A204.1 (cell line): ENCODE data around the gene YAE1.

ENCODE experiments used
- FAIRE-seq: peaks from 2 replicates; lab custom pipeline; 2012; peaks lifted over from hg19 to GRCh38; lab: Jason Lieb, UNC

YAE1 gene

GRCh38 chr7:39557222-39557621 lies 9.0 kb upstream of the YAE1 start:
- FAIRE-seq = no peak

- no peak for FAIRE-seq
Observed at GRCh38 chr7:39557911-39558310, 8.3 kb upstream of the YAE1 start.

DNA sequence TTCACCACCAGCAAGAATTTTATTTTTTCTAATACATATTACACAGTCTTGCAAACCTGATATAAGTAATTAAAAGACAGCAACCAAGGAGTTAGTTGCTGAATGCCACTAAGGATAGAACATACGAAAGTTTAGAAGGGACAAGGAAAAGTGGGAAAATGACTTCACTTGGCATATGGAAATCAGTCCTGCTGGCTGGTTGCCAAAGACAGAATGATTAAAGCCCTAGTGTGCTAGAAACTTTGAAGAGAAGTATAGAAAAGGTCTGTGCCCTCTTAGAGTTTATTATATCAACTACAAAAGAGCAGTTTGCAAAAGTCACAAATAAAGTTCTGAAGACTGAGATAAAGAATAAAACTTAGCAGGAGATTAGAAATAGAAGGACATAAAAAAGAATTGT lies 5.8 kb upstream of the YAE1 start:
- no peak for FAIRE-seq

GRCh38 chr7:39560997-39561396 lies 5.2 kb upstream of the YAE1 start:
- no peak for FAIRE-seq

DNA sequence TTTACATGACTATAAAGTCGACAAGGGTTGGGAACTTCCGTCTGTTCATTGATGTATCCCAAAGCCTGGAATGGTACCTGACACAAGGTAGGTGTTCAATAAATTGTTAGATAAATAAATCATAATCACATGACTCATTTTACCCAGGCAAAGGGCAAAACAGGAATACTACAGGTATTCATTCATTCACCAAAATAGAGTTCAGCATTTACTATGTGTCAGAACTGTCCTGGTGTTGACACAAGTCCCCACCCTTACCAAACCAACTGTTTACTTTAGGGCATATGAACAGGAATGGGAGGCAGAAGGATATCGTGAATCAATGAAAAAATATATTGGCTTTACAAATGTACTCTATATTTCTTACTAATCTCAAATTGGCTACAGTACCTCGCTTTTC lies 666 bp upstream of the YAE1 start:
- no peak for FAIRE-seq

DNA sequence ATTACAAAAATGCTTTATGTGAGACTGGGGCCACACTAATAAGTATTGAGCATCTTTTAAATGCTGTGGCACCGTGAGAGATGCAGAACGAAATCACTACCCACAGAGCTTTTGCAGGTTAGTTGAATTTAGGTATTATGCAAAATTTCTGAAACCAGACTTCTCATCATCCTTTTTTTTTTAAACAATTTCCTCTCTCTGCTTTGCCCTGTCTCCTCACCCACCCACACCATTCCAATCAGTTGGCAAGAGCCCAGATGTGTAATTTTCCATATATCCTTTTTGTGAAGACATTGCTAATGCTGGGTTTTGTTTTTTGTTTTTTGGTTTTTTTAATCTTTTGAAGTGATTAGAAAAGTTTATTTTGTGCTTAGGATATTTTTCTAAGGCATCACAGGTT lies 1.1 kb downstream of the YAE1 start:
- FAIRE-seq = no peak

DNA sequence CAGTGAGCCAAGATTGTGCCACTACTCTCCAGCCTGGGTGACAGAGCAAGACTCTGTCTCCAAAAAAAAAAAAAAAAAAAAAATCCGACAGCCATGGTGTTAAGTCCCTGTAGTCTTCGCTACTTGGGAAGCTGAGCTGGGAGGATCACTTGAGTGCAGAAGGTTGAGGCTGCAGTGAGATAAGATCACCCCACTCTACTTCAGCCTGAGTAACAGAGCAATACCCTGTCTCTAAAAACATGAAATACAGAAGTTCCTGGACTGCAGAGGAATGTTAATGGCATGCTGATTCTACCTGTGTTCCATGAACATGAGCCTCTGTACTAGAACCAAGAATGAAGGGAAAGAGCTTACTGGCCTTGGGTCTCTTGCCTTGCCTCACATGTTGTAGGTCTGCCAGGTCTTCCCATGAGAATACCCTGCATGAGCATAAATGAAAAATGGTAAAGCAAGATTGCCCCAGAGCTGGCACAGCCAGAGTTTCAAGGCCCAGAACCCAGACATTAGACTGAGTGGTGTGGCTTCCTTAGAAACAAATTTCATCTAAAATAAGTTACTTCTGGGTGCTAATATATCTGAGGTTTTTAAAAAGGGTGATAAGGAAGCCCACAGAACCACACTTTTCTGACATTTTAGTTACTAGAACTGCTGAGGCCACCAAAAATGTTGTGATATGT lies 8.6 kb downstream of the YAE1 start:
- FAIRE-seq = no peak

DNA sequence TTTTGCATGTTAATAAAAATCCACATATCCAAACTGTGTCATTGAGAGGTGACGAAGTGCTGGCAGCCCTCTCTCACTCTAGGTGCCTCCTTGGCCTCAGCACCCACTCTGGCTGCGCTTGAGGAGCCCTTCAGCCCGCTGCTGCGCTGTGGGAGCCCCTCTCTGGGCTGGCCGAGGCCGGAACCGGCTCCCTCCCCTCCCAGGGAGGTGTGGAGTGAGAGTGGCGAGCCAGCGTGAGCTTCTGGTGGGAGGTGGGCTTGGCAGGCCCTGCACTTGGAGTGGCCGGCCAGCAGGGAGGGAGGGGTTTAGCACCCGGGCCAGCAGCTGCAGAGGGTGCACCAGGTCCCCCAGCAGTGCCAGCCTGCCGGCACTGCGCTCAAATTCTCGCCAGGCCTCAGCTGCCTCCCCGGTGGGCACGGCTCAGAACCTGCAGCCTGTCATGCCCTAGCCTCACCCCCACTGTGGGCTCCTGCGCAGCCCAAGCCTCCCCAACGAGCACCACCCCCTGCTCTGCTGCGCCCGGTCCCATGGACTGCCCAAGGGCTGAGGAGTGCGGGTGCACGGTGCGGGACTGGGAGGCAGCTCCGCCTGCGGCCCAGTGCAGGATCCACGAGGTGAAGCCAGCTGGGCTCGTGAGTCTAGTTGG lies 11.1 kb downstream of the YAE1 start:
- no peak for FAIRE-seq

DNA sequence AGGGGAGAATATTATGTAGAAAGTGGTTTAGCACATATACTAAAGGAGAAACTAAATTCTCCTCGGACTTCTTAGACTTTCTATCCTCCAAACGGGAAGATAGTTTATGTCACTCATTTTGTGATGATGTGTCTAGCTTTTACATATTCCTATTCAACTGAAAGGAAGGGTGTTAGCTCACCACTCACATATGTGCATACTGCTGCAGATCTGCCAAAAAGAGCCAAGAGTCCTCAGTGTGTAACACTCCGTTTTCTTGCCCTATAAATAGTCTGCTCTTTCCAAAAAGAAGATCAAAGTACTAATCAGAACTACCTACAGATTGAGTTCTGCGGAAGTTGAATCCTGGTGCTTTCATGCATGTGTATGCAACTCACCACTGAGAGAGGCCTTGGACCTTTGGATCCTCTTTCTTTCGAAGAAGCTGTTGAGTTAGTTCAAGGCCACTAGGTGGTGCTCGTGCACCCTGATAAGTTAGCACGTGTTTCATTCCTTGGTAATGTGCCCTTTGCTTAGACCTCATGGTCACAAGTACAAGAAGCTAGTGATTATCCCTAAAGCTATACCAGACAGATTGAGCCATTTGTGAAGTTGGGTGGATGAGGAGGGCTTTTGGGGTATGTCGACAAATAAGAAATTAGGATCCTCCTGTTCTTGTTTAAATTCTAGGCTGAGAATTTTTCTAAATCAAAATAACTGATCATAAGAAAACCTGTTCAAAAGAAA lies 14.1 kb downstream of the YAE1 start:
- peak; percentile 97 for FAIRE-seq

DNA sequence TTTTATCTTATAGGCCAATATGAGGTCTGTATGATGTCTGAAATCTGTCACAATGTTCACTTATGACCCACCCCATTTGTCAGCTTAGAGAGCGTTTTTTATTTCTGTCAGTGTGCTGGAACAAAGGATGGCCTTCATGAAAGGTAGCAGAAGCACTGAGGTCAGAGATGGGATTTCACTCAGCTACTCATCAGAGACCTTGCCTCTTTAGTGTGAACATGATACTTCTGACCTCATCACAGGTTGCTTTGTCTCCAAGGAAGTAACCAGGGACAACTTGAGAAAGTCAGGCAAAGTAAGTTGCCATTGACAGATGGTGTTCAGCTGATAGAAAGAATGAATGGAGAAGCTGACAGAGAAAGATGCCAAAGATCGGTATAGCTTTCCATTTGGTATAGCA lies 16.3 kb downstream of the YAE1 start:
- FAIRE-seq = no peak

DNA sequence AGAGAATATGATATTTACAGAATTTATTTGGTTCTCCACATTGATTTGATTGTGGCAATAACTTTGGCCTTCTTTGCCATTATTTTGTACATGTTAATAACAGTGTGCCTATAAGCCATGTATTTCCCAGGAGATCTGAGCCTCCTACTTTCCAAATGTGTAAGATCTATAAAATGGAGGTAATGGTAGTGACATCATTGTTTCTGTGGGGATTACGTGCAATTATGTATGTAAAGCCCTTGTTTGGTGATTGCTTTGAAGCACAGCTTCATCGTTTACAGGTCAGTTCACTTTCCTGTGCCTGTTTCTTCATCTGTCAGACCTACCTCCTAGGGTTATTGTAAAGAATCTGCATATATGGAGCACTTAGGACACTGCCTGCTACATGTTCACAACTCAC lies 17.3 kb downstream of the YAE1 start:
- FAIRE-seq = no peak

- FAIRE-seq = no peak
Observed at GRCh38 chr7:39587393-39587792, 21.2 kb downstream of the YAE1 start.

DNA sequence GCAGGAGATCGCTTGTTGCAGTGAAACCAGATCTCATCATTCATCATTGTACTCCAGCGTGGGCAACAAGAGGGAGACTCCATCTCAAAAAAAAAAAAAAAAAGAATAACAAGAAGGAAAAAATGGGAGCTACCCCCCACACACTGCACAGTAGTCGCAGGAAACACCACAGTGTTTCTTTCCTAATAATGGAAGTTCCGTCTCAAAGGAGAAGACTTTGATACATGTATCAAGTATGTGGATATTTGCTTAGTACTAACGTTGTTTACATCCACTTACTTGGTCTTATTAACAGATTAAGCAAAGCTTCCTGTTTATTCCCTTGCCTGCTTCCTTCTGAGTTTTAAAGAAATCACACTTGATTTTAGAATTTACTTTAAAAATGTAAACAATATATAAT lies 22.2 kb downstream of the YAE1 start:
- FAIRE-seq = no peak

DNA sequence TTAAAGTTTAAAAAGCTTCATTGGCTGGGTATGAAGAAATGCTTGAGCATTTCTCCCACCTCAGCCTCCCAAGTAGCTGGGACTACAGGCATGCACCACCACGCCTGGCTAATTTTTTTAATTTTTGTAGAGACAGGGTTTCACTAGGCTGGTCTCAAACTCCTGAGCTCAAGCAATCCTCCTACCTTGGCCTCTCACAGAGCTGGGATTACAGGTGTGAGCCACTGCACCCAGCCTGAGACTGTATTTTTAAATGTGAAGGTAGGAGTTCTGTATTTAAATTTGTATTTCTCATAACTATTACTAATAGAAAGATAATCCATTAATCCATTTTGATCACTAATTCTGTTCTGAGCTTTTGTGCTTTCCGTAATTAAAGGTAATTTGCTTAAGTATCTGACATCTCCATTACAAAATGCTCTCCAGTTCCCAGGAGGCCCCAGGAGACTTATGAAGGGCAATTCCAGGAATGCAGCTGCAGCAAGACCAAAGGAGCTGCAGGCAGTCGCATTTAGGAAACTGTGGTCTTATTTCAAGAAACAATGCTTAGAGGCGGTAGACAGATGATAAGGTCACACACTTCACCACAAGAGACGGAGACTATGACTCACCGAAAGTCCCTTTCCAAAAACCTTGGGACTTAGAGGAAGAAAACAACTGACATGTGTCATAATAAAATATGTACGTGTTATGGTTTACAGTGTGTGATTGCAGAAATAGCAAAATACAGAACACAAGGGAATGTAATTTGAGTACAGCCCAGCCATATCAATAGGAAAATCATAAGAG lies 23.3 kb downstream of the YAE1 start:
- no peak for FAIRE-seq

- no peak for FAIRE-seq
Observed at GRCh38 chr7:39592586-39592985, 26.4 kb downstream of the YAE1 start.

DNA sequence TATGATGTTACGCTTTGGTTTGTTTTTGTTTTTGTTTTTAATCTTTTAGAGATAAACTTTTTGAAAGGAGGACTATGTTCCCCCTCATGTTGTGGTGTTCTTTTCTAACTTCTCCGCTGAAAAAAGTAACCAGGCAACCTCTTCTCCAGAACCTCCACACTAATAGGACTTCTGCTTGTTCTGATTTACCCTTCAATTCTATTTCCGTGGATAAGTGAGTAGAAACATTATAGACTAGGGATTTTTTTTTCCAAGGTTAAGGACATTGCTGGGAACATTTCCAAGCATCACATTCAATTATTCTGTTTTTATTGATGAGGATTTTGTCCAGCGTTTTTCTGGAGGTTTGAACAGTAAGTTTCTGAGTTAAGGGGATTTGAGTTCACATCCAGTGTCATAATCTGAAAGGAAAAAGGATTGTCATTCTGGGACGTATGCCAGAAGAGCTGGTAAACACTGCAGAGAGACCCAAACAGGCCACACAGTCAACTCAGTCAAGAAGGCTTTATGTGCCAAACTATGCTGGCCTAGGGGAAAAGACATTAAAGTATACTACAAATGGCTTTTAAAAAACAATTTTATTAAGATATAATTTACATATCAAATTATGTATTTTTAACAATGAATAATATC lies 28.9 kb downstream of the YAE1 start:
- FAIRE-seq = no peak

GRCh38 chr7:39602351-39602750 lies 36.1 kb downstream of the YAE1 start:
- FAIRE-seq = no peak

- FAIRE-seq = no peak
Observed at GRCh38 chr7:39603924-39604323, 37.7 kb downstream of the YAE1 start.

GRCh38 chr7:39605087-39605486 lies 38.9 kb downstream of the YAE1 start:
- no peak for FAIRE-seq

DNA sequence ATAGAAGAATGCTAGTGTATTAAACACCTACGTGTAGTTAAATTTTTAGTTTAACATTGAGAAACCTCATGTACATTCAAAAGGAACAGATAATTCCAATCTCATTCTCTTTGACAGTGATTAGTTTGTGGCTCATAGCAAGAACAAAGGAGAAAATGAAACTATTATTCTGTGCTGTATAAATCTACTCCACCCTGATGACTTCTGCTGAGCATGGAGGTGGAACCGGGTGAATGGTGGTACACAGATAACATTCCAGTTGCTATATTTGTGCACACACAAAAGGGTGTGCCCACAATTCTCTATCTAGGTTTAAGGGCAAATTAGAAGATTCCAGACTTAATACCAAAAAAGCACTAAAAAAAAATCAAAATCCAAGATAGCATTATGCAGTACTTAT lies 40.1 kb downstream of the YAE1 start:
- FAIRE-seq = no peak

GRCh38 chr7:39606941-39607340 lies 40.7 kb downstream of the YAE1 start:
- no peak for FAIRE-seq

DNA sequence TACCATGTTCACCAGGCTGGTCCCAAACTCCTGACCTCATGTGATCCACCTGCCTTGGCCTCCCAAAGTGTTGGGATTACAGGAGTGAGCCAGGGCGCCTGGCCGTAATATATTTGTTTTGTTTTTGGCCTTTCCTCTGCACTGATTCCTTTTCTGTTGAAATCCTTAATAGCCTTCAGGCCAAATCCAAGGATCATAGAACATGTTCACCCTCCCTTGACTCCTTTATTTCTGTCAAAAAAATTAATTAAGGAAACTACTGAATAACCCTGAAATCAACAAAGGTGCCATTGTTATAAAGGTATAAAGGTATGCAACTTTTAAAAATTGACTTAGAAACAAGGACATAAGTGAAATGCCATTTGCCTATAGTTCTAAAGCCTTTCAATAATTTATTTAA lies 41.7 kb downstream of the YAE1 start:
- FAIRE-seq = no peak
